C4-2B (cell line): Measurements from ENCODE around the gene UGT1A8.
"Not testable (repeated sequence)": the region's sequence is repeated elsewhere in the genome, so short reads cannot be mapped to it uniquely, and the experiment has no call there.

Experiments used
- H3K27ac ChIP-seq: fragments of 450-650 bp; 2 replicates; pipeline ENCODE4 v1.5.1; 2017
- CTCF ChIP-seq: fragments of 450-650 bp; conservative IDR thresholded peaks from 2 replicates; pipeline ENCODE4 v1.5.1; 2017; ENCODE audit warnings: mild to moderate bottlenecking
- ZFX ChIP-seq: fragments of 450-650 bp; IDR thresholded peaks from 2 replicates; pipeline ENCODE4 v1.6.1; 2017

UGT1A8 gene

GRCh38 chr2:233651430-233651829 is 34.0 kb downstream of the UGT1A8 start:
- H3K27ac ChIP-seq, result no peak overlapping the region
- TF ChIP-seq ZFX (no peak), CTCF (no peak)

GRCh38 chr2:233654501-233654900 is 37.1 kb downstream of the UGT1A8 start:
- TF ChIP-seq ZFX, result no peak
- no peak for TF ChIP-seq CTCF
- H3K27ac ChIP-seq, result no peak overlapping the region

- TF ChIP-seq CTCF (no peak), ZFX (no peak)
- H3K27ac ChIP-seq, result no peak overlapping the region
Measured at GRCh38 chr2:233655043-233655442, 37.6 kb downstream of the UGT1A8 start.

GRCh38 chr2:233655943-233656342 is 38.5 kb downstream of the UGT1A8 start:
- not testable (repeated sequence) for H3K27ac ChIP-seq

GRCh38 chr2:233656443-233656842 is 39.0 kb downstream of the UGT1A8 start:
- TF ChIP-seq CTCF (no peak), ZFX (no peak)
- no peak overlapping the region for H3K27ac ChIP-seq

GRCh38 chr2:233658610-233659009 is 41.2 kb downstream of the UGT1A8 start:
- TF ChIP-seq ZFX (no peak), CTCF (no peak)
- no peak overlapping the region for H3K27ac ChIP-seq

- TF ChIP-seq CTCF, result no peak
- no peak for TF ChIP-seq ZFX
Measured at GRCh38 chr2:233663911-233664310, 46.5 kb downstream of the UGT1A8 start.

GRCh38 chr2:233668605-233669260 is 51.3 kb downstream of the UGT1A8 start:
- no peak overlapping the region for H3K27ac ChIP-seq
- TF ChIP-seq ZFX (no peak), CTCF (no peak)

More at GRCh38 chr2:233663911-233664310, 46.5 kb downstream of the UGT1A8 start:
- no peak overlapping the region for H3K27ac ChIP-seq
